Glutamatergic neuron (in vitro differentiated cells): ENCODE data around the gene COLQ. TPM values are rescaled to one million over a fixed set of nuclear protein-coding genes. Genes with fewer than 3 reads are reported as not detected.

Source experiments
- DNase-seq: peaks from one replicate; pipeline ENCODE4 v3.0.0; 2022
- H3K27ac Mint-ChIP-seq: one replicate; pipeline ENCODE4 v1.8.0; 2020; ENCODE audit warnings: mild to moderate bottlenecking, mixed read lengths, inconsistent platforms; ENCODE audit not compliant: unreplicated experiment
- H3K27me3 Mint-ChIP-seq: one replicate; pipeline ENCODE4 v1.8.0; 2020; ENCODE audit warnings: mild to moderate bottlenecking, moderate library complexity, mixed read lengths, inconsistent platforms; ENCODE audit not compliant: unreplicated experiment
- H3K36me3 Mint-ChIP-seq: one replicate; pipeline ENCODE4 v1.8.0; 2020; ENCODE audit warnings: mild to moderate bottlenecking, mixed read lengths, inconsistent platforms; ENCODE audit not compliant: unreplicated experiment
- H3K4me1 Mint-ChIP-seq: one replicate; pipeline ENCODE4 v1.8.0; 2020; ENCODE audit warnings: mild to moderate bottlenecking, low read depth, mixed read lengths, inconsistent platforms; ENCODE audit not compliant: unreplicated experiment
- H3K4me3 Mint-ChIP-seq: one replicate; pipeline ENCODE4 v1.8.0; 2020; ENCODE audit warnings: mild to moderate bottlenecking, mixed read lengths, inconsistent platforms; ENCODE audit not compliant: unreplicated experiment
- H3K9me3 Mint-ChIP-seq: one replicate; pipeline ENCODE4 v1.8.0; 2020; ENCODE audit warnings: mild to moderate bottlenecking, moderate library complexity, mixed read lengths, inconsistent platforms; ENCODE audit not compliant: unreplicated experiment
- CTCF ChIP-seq: fragments of 200-600 bp; sonication (generic); IDR thresholded peaks from one replicate; pipeline ENCODE4 v1.5.0; 2021; ENCODE audit not compliant: partially characterized antibody, unreplicated experiment
- total RNA-seq: library from RNA; stranded (reverse); fragmentation: NEBNext Ultra II Directional; extraction: Animal tissue kit (Norgen Biotek cat#: 25700); gene quantifications from one replicate; pipeline ENCODE4 v1.2.1, GENCODE V29; 2021; ENCODE audit not compliant: unreplicated experiment

The COLQ gene
- total RNA-seq, 1 donor from 2014 or later, result 4.8 TPM

- no peak overlapping the region for H3K4me3 Mint-ChIP-seq
- H3K36me3 Mint-ChIP-seq, result no peaks in the 10 kb centered on the region
- no peak overlapping the region for H3K27ac Mint-ChIP-seq
Measured at GRCh38 chr3:15493436-15493835, 28.1 kb downstream of the COLQ start.

DNA sequence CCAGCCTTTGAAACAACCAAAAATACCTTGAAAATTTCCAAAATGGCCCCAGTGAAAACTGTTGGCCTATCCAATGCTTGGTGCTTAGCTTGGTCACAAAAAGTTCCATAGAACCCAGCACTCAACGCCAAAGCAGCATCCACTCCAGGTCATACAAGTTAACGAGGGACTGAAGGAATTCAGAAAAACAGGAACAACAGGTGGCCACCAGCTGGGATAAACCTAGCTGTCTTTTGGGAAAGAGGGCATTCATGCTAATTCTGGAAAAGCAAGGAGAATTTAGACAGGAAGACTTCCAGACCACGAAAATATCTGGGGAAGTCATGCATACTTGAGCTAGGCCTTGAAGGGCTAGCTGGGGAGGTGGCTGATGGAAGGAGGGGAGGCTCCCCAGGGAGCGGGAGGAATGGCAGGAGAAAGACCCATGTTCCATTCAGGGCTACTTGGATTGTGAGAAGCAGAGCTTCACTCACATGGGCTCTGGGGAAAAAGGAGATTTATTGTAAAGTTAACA is 28.6 kb downstream of the COLQ start:
- H3K4me1 Mint-ChIP-seq, result no peaks in the 10 kb centered on the region
- no peaks in the 10 kb centered on the region for H3K36me3 Mint-ChIP-seq
- no peak for TF ChIP-seq CTCF
- peaks cover 3% of the 10 kb centered on the region for H3K9me3 Mint-ChIP-seq
- H3K27ac Mint-ChIP-seq, result no peak overlapping the region
- DNase-seq, result no peak
- no peak overlapping the region for H3K4me3 Mint-ChIP-seq
- no peaks in the 10 kb centered on the region for H3K27me3 Mint-ChIP-seq

More at GRCh38 chr3:15493436-15493835, 28.1 kb downstream of the COLQ start:
- Mint-ChIP-seq H3K27me3 (no peaks in the 10 kb centered on the region), H3K4me1 (no peaks in the 10 kb centered on the region), H3K9me3 (peaks cover 3% of the 10 kb centered on the region)
- no peak for DNase-seq
- no peak for TF ChIP-seq CTCF

DNA sequence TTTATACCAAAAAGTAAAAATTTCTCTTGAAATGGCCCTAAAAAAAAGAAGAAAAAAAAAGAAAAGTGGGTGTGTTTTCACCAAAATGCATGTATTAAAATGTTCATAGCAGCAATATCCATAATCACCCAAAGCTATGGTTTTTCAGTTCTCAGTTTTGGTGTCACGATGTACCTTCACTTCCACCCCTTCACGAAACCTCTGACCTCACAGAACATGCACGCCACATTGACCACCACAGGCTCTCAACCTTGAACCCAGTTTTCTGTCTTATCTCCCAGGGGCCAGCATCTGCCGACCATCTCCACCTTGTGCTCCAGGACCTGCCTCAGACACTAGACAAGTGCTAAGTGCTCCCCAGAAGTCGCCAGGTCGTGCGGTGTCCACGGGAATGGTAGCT is 30.4 kb downstream of the COLQ start:
- Mint-ChIP-seq H3K36me3 (peaks cover 5% of the 10 kb centered on the region), H3K4me1 (no peaks in the 10 kb centered on the region), H3K9me3 (peaks cover 3% of the 10 kb centered on the region), H3K4me3 (no peak overlapping the region), H3K27me3 (no peaks in the 10 kb centered on the region), H3K27ac (no peak overlapping the region)
- TF ChIP-seq CTCF, result no peak
- no peak for DNase-seq

GRCh38 chr3:15490158-15490557 is 31.3 kb downstream of the COLQ start:
- H3K36me3 Mint-ChIP-seq, result peaks cover 5% of the 10 kb centered on the region

More at GRCh38 chr3:15490158-15490557, 31.3 kb downstream of the COLQ start:
- Mint-ChIP-seq H3K27me3 (no peaks in the 10 kb centered on the region), H3K27ac (no peak overlapping the region), H3K4me3 (no peak overlapping the region), H3K4me1 (no peaks in the 10 kb centered on the region), H3K9me3 (peaks cover 2% of the 10 kb centered on the region)
- DNase-seq, result no peak
- no peak for TF ChIP-seq CTCF
